Stimulated activated CD4-positive, alpha-beta T cell treated with anti-CD3 and anti-CD28 coated beads, Interleukin-4, amount 100 ng/mL, for 4 hours (primary cell): ENCODE measurements around the gene SORD.
"Not testable (repeated sequence)": the region's sequence is repeated elsewhere in the genome, so short reads cannot be mapped to it uniquely, and the experiment has no call there.

Experiments
- DNase-seq, 2 experiments: peaks; one replicate each; pipeline ENCODE4 v3.0.0-alpha.2; 2020

Gene SORD

GRCh38 chr15:45069942-45070360 is 47.0 kb downstream of the SORD start:
- not testable (repeated sequence) for DNase-seq

- DNase-seq = not testable (repeated sequence)
Measured at GRCh38 chr15:45073602-45074001, 50.6 kb downstream of the SORD start.

- DNase-seq = not testable (repeated sequence)
Measured at GRCh38 chr15:45075440-45076320, 52.7 kb downstream of the SORD start.

- DNase-seq = not testable (repeated sequence)
Measured at GRCh38 chr15:45077391-45077790, 54.4 kb downstream of the SORD start.

- not testable (repeated sequence) for DNase-seq
Measured at GRCh38 chr15:45079201-45079600, 56.2 kb downstream of the SORD start.

- not testable (repeated sequence) for DNase-seq
Measured at GRCh38 chr15:45079628-45080246, 56.7 kb downstream of the SORD start.

GRCh38 chr15:45080593-45080992 is 57.6 kb downstream of the SORD start:
- not testable (repeated sequence) for DNase-seq

GRCh38 chr15:45082412-45082811 is 59.4 kb downstream of the SORD start:
- not testable (repeated sequence) for DNase-seq

GRCh38 chr15:45083223-45083622 is 60.2 kb downstream of the SORD start:
- no peak for DNase-seq

- DNase-seq = no peak
Measured at GRCh38 chr15:45084163-45084562, 61.2 kb downstream of the SORD start.

GRCh38 chr15:45087513-45087912 is 64.5 kb downstream of the SORD start:
- no peak for DNase-seq

- no peak for DNase-seq
Measured at GRCh38 chr15:45088801-45089711, 66.1 kb downstream of the SORD start.

- no peak for DNase-seq
Measured at GRCh38 chr15:45089712-45090373, 66.8 kb downstream of the SORD start.

GRCh38 chr15:45091161-45091560 is 68.2 kb downstream of the SORD start:
- no peak for DNase-seq

GRCh38 chr15:45091576-45091975 is 68.6 kb downstream of the SORD start:
- no peak for DNase-seq

- no peak for DNase-seq
Measured at GRCh38 chr15:45093013-45093412, 70.0 kb downstream of the SORD start.

- DNase-seq = no peak
Measured at GRCh38 chr15:45093622-45094357, 70.8 kb downstream of the SORD start.

GRCh38 chr15:45094358-45094730 is 71.3 kb downstream of the SORD start:
- DNase-seq = no peak

GRCh38 chr15:45095661-45096060 is 72.7 kb downstream of the SORD start:
- no peak for DNase-seq

GRCh38 chr15:45097466-45097865 is 74.5 kb downstream of the SORD start:
- no peak for DNase-seq

GRCh38 chr15:45099549-45100165 is 76.7 kb downstream of the SORD start:
- no peak for DNase-seq
